IMR-90 (cell line): Measurements from ENCODE around the gene RTCA. TPM values are rescaled to one million over a fixed set of nuclear protein-coding genes. Genes with fewer than 3 reads are reported as not detected.

Experiments used
- ATAC-seq: fragments of 200-7000 bp; cut with Tn5 transposase; 2 replicates; pipeline ENCODE4 v1.9.1; 2020; ENCODE audit warnings: low read depth, mild to moderate bottlenecking, moderate library complexity
- BruUV-seq: library from RNA; stranded (reverse); fragments of 400-500 nt; replicated peaks from 2 replicates; lab custom pipeline; 2021; lab: Mats Ljungman, UMichigan
- CTCF ChIA-PET: fragments of 300-600 bp; formaldehyde crosslinking; extraction: SDS; loops from one replicate; lab custom pipeline; 2021; ENCODE audit warnings: antibody characterized with exemption; lab: Yijun Ruan, JAX
- POLR2A ChIA-PET: fragments of 300-600 bp; sonication (Branson Sonifier 250); formaldehyde crosslinking; loops from one replicate; lab custom pipeline; 2022; ENCODE audit warnings: antibody characterized with exemption; ENCODE audit not compliant: unreplicated experiment; lab: Charles Lee
- DNase-seq: peaks from one replicate; pipeline ENCODE4 v3.0.0; 2013
- H2AFZ ChIP-seq: replicated peaks from 2 replicates; pipeline ENCODE3; 2013; ENCODE audit warnings: low read length, mild to moderate bottlenecking; ENCODE audit not compliant: poor library complexity
- H2AK5ac ChIP-seq: 2 replicates; pipeline ENCODE4 v1.6.1; 2013; ENCODE audit warnings: low read depth, low read length, inconsistent platforms
- H2AK9ac ChIP-seq: replicated peaks from 2 replicates; pipeline ENCODE3; 2013; ENCODE audit warnings: mild to moderate bottlenecking, low read depth, low read length, moderate library complexity; ENCODE audit not compliant: poor library complexity
- H2BK120ac ChIP-seq: 2 replicates; pipeline ENCODE4 v1.6.1; 2013; ENCODE audit warnings: low read depth, low read length, inconsistent platforms
- H2BK15ac ChIP-seq: 3 replicates; pipeline ENCODE4 v1.6.1; 2013; ENCODE audit warnings: low read depth, low read length, inconsistent platforms
- H2BK20ac ChIP-seq: 2 replicates; pipeline ENCODE4 v1.6.1; 2013; ENCODE audit warnings: low read depth, mild to moderate bottlenecking, inconsistent platforms, low read length, moderate library complexity
- H2BK5ac ChIP-seq: 2 replicates; pipeline ENCODE4 v1.6.1; 2013; ENCODE audit warnings: mild to moderate bottlenecking, low read depth, low read length, inconsistent platforms; ENCODE audit not compliant: poor library complexity, severe bottlenecking
- H3K14ac ChIP-seq: replicated peaks from 2 replicates; pipeline ENCODE4 v1.6.1; 2013; ENCODE audit warnings: low read depth, low read length, inconsistent platforms
- H3K18ac ChIP-seq: 2 replicates; pipeline ENCODE4 v1.6.1; 2013; ENCODE audit warnings: low read depth, low read length, control low read depth
- H3K23ac ChIP-seq: 2 replicates; pipeline ENCODE4 v1.6.1; 2013; ENCODE audit warnings: low read depth, low read length, inconsistent platforms
- H3K27ac ChIP-seq: 2 replicates; pipeline ENCODE4 v1.5.1; 2013; ENCODE audit warnings: mild to moderate bottlenecking, control low read depth, low read length; ENCODE audit not compliant: insufficient read depth
- H3K27me3 ChIP-seq: 2 replicates; pipeline ENCODE4 v1.6.1; 2013; ENCODE audit warnings: low read length; ENCODE audit not compliant: control insufficient read depth, insufficient read depth
- H3K36me3 ChIP-seq: 2 replicates; pipeline ENCODE4 v1.6.1; 2013; ENCODE audit warnings: low read length, mixed read lengths; ENCODE audit not compliant: control insufficient read depth, insufficient read depth
- H3K4ac ChIP-seq: 2 replicates; pipeline ENCODE4 v1.6.1; 2013; ENCODE audit warnings: low read depth, low read length, inconsistent platforms
- H3K4me1 ChIP-seq: 2 replicates; pipeline ENCODE4 v1.6.1; 2013; ENCODE audit warnings: low read length, mixed read lengths; ENCODE audit not compliant: control insufficient read depth, insufficient read depth
- H3K4me2 ChIP-seq: 2 replicates; pipeline ENCODE4 v1.6.1; 2013; ENCODE audit warnings: low read depth, mild to moderate bottlenecking, control low read depth, low read length, moderate library complexity
- H3K4me3 ChIP-seq: 2 replicates; pipeline ENCODE4 v1.5.1; 2013; ENCODE audit warnings: low read depth, mild to moderate bottlenecking, control low read depth, low read length, moderate library complexity; ENCODE audit not compliant: insufficient read depth
- H3K56ac ChIP-seq: 2 replicates; pipeline ENCODE4 v1.6.1; 2013; ENCODE audit warnings: low read length, inconsistent platforms; ENCODE audit not compliant: insufficient read depth; ENCODE audit errors: extremely low read depth
- H3K79me1 ChIP-seq, 2 experiments: 2 replicates each; pipeline ENCODE4 v1.6.1; 2013; ENCODE audit warnings: low read length in 2 of 2, inconsistent platforms in 1 of 2, low read depth in 1 of 2
- H3K9ac ChIP-seq: 2 replicates; pipeline ENCODE4 v1.6.1; 2013; ENCODE audit warnings: low read depth, low read length, control low read depth
- H3K9me1 ChIP-seq: 2 replicates; pipeline ENCODE4 v1.6.1; 2013; ENCODE audit warnings: low read length, inconsistent platforms; ENCODE audit not compliant: insufficient read depth
- H3K9me3 ChIP-seq: 2 replicates; pipeline ENCODE4 v1.6.1; 2013; ENCODE audit warnings: low read length; ENCODE audit not compliant: control insufficient read depth, insufficient read depth
- H4K20me1 ChIP-seq: 2 replicates; pipeline ENCODE4 v1.6.1; 2013; ENCODE audit warnings: low read length, inconsistent platforms; ENCODE audit not compliant: insufficient read depth
- H4K5ac ChIP-seq: 2 replicates; pipeline ENCODE4 v1.6.1; 2013; ENCODE audit warnings: mild to moderate bottlenecking, low read depth, low read length, control low read depth
- H4K8ac ChIP-seq, 2 experiments: 2 replicates each; pipeline ENCODE4 v1.6.1; 2013; ENCODE audit warnings: low read depth in 2 of 2, low read length in 2 of 2, control low read depth in 1 of 2, inconsistent platforms in 1 of 2
- H4K91ac ChIP-seq: 2 replicates; pipeline ENCODE4 v1.6.1; 2013; ENCODE audit warnings: low read depth, low read length, inconsistent platforms; ENCODE audit not compliant: insufficient read depth
- BHLHE40 ChIP-seq: fragments of 150-350 bp; IDR thresholded peaks from 2 replicates; pipeline ENCODE4 v1.6.1; 2016; ENCODE audit warnings: mild to moderate bottlenecking, low read depth, low read length
- CHD1 ChIP-seq: IDR thresholded peaks from 2 replicates; pipeline ENCODE4 v1.6.1; 2012; ENCODE audit warnings: low read depth, low read length, improper control_type of control experiment
- MAFK ChIP-seq: IDR thresholded peaks from 2 replicates; pipeline ENCODE4 v1.6.1; 2012; ENCODE audit warnings: low read depth, low read length, improper control_type of control experiment
- RFX5 ChIP-seq: IDR thresholded peaks from 2 replicates; pipeline ENCODE4 v1.8.0; 2012; ENCODE audit warnings: low read depth, mild to moderate bottlenecking, low read length, moderate library complexity
- WGBS, 2 experiments: methylation state at CpG; one replicate each; pipeline versions ENCODE4 v1.1.5 to v1.1.7; 2013; ENCODE audit warnings: missing lambda C conversion rate in 2 of 2; ENCODE audit not compliant: insufficient read length in 1 of 2; ENCODE audit errors: extremely low coverage in 2 of 2; 5-methylcytosine and 5-hydroxymethylcytosine counted together
- dilution Hi-C: fragments of 300-500 bp; cut with HindIII; formaldehyde crosslinking; loops from one replicate; pipeline ENCODE4 v1.14.3; 2018; ENCODE audit warnings: low sequenced_read_pairs; ENCODE audit not compliant: unreplicated experiment
- in situ Hi-C: fragments of 300-500 bp; cut with MboI; formaldehyde crosslinking; loops from 3 replicates; pipeline ENCODE4 v1.14.3; 2019; ENCODE audit warnings: low sequenced_read_pairs, inconsistent platforms, mixed read lengths
- intact Hi-C: fragments of 100-400 bp; cut with micrococcal nuclease; formaldehyde crosslinking; loops from 2 replicates; pipeline ENCODE4 v1.10.0; 2022
- polyA plus RNA-seq, 3 experiments: library from polyadenylated mRNA; depleted of rRNA; stranded (reverse); fragments of >200 nt; gene quantifications; 2 replicates each; pipeline ENCODE4 v1.2.3, GENCODE V29; 2012; ENCODE audit warnings: low replicate concordance in 1 of 3
- total RNA-seq: library from RNA; depleted of rRNA; stranded (reverse); fragments of >200 nt; gene quantifications from 2 replicates; pipeline ENCODE4 v1.2.3, GENCODE V29; 2012

The RTCA gene
- total and polyA plus RNA-seq, 2 of the 4 experiments (the other 2 are of a cell fraction) = 26.9 to 29.6 TPM

- H3K56ac ChIP-seq = no peak overlapping the region
- dilution Hi-C loops (no loop called here), in situ Hi-C loops (no loop called here), intact Hi-C loops (loop anchor here (10.0 kb wide), 1 partner anchor 87 kb away; no protein-coding TSS in a partner anchor)
- no peak overlapping the region for H2BK120ac ChIP-seq
- no peak overlapping the region for H2AK9ac ChIP-seq
- no peak overlapping the region for H2BK5ac ChIP-seq
- DNase-seq = no peak
- peaks cover 0 to 2% of the 10 kb centered on the region in 2 experiments; a peak in 1 of 4 replicates for H3K79me1 ChIP-seq
- no peaks in the 10 kb centered on the region for H4K20me1 ChIP-seq
- ChIA-PET POLR2A (no interaction called here), CTCF (no interaction called here)
- no peak overlapping the region for H3K4ac ChIP-seq
- H4K91ac ChIP-seq = no peak overlapping the region
- no peak overlapping the region for H3K14ac ChIP-seq
- no peak overlapping the region for H4K8ac ChIP-seq
- H3K23ac ChIP-seq = no peak overlapping the region
- no peak overlapping the region for H2BK15ac ChIP-seq
- H3K27me3 ChIP-seq = no peaks in the 10 kb centered on the region
- no peak overlapping the region for H3K4me2 ChIP-seq
- no peak overlapping the region for H3K9ac ChIP-seq
- H3K9me1 ChIP-seq = no peaks in the 10 kb centered on the region
- no peak overlapping the region for H2AFZ ChIP-seq
- no peak overlapping the region for H3K18ac ChIP-seq
- TF ChIP-seq BHLHE40 (no peak), MAFK (no peak), CHD1 (no peak), RFX5 (no peak)
- no peak overlapping the region for H3K27ac ChIP-seq
- no peak for ATAC-seq
- peaks cover 18% of the 10 kb centered on the region for H3K36me3 ChIP-seq
- H3K9me3 ChIP-seq = no peaks in the 10 kb centered on the region
- no peak overlapping the region for H2AK5ac ChIP-seq
- WGBS, 2 experiments = no CpG with 5 or more reads among the region's 2 CpGs
- no peak overlapping the region for H3K4me3 ChIP-seq
- no TSS peak for BruUV-seq
- no peak overlapping the region for H2BK20ac ChIP-seq
- H3K4me1 ChIP-seq = no peaks in the 10 kb centered on the region
- no peak overlapping the region for H4K5ac ChIP-seq
Measured at GRCh38 chr1:100231721-100232120, 34.3 kb upstream of the RTCA start.
